Activated B cell treated with CpG ODN at 0.5 μM for 24 hours (primary cell): ENCODE data around the gene GALNT2. TPM values are rescaled to one million over a fixed set of nuclear protein-coding genes. Genes with fewer than 3 reads are reported as not detected.

Experiments
- ATAC-seq: fragments of 200-7000 bp; cut with Tn5 transposase; one replicate; pipeline ENCODE4 v1.10.0; 2021; ENCODE audit warnings: low read depth, mild to moderate bottlenecking, moderate library complexity
- CTCF ChIA-PET: fragments of 350-600 bp; sonication (Branson Sonifier 250); formaldehyde crosslinking; loops from one replicate; lab custom pipeline; 2021; ENCODE audit warnings: antibody characterized with exemption; lab: Charles Lee
- POLR2A ChIA-PET: fragments of 350-600 bp; sonication (Branson Sonifier 250); formaldehyde crosslinking; loops from one replicate; lab custom pipeline; 2021; ENCODE audit warnings: antibody characterized with exemption; lab: Charles Lee
- DNase-seq: peaks from one replicate; pipeline ENCODE4 v3.0.0; 2022
- H3K27ac Mint-ChIP-seq: one replicate; pipeline ENCODE4 v1.8.0; 2020; ENCODE audit warnings: mixed read lengths
- H3K27me3 Mint-ChIP-seq: one replicate; pipeline ENCODE4 v1.8.0; 2021; ENCODE audit warnings: mixed read lengths
- H3K36me3 Mint-ChIP-seq: one replicate; pipeline ENCODE4 v1.8.0; 2021; ENCODE audit warnings: low read depth, mixed read lengths
- H3K4me1 Mint-ChIP-seq: one replicate; pipeline ENCODE4 v1.8.0; 2021; ENCODE audit warnings: mixed read lengths
- H3K4me3 Mint-ChIP-seq: one replicate; pipeline ENCODE4 v1.8.0; 2020; ENCODE audit warnings: mild to moderate bottlenecking, mixed read lengths
- H3K9me3 Mint-ChIP-seq: one replicate; pipeline ENCODE4 v1.8.0; 2020; ENCODE audit warnings: mixed read lengths
- intact Hi-C: fragments of 100-400 bp; cut with micrococcal nuclease; formaldehyde crosslinking; loops from one replicate; pipeline ENCODE4 v1.15.1; 2024
- total RNA-seq: library from RNA; stranded (reverse); gene quantifications from 2 replicates; pipeline ENCODE4 v1.2.3, GENCODE V29; 2022
- TF ChIP-seq, protein P1 (sequence below): fragments of 200-600 bp; IDR thresholded peaks from one replicate; pipeline ENCODE4 v1.8.0; 2022; ENCODE audit warnings: antibody characterized with exemption, mild to moderate bottlenecking

GALNT2 gene
- total RNA-seq, 1 donor from 2014 or later = 108 TPM

DNA sequence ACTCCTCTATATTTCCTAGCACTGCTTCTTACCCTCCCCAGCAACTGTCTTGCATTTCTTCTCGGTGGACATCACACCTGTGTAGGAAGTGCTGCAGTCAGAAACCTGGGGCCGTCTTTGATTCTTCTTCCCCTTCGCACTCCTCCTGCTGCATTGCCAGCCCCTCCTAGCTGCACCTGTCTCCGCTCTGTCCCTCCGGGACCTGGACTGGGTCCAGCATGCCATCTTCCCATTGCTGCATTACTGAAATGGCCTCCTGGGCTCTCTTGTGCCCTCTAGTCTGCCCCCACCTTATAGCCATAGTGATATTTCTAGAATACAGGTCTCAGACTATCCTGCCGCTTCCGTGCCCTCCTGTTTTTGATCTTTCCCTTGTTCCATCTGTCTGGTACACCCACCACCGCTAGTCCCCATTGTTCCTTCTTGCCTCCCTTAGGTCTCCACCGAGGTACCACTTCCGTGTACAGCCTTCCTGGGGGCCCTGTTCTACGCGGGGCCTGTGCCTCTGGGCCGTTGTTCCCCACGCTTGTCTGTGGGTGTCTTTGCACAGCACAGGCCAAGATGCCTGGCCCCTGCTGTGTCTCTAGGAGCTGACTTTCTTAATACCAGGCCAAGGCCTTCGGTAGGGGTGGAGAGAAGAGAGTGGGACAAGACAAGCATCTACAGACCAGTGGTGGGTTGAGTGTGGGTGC is 107.6 kb downstream of the GALNT2 start:
- Mint-ChIP-seq H3K36me3 (peaks cover 24% of the 10 kb centered on the region), H3K27ac (peak overlapping the region; percentile 50), H3K27me3 (no peaks in the 10 kb centered on the region), H3K4me3 (no peak overlapping the region), H3K9me3 (no peaks in the 10 kb centered on the region), H3K4me1 (peaks cover 68% of the 10 kb centered on the region)
- TF ChIP-seq, protein P1, sequence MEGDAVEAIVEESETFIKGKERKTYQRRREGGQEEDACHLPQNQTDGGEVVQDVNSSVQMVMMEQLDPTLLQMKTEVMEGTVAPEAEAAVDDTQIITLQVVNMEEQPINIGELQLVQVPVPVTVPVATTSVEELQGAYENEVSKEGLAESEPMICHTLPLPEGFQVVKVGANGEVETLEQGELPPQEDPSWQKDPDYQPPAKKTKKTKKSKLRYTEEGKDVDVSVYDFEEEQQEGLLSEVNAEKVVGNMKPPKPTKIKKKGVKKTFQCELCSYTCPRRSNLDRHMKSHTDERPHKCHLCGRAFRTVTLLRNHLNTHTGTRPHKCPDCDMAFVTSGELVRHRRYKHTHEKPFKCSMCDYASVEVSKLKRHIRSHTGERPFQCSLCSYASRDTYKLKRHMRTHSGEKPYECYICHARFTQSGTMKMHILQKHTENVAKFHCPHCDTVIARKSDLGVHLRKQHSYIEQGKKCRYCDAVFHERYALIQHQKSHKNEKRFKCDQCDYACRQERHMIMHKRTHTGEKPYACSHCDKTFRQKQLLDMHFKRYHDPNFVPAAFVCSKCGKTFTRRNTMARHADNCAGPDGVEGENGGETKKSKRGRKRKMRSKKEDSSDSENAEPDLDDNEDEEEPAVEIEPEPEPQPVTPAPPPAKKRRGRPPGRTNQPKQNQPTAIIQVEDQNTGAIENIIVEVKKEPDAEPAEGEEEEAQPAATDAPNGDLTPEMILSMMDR = no peak
- ATAC-seq = no peak
- ChIA-PET CTCF (no interaction called here), POLR2A (interaction anchor here (0.6 kb wide), 1 partner anchor 33 kb away, joined by 3 read pairs; no protein-coding TSS in a partner anchor)
- no peak for DNase-seq
- intact Hi-C loops = no loop called here

DNA sequence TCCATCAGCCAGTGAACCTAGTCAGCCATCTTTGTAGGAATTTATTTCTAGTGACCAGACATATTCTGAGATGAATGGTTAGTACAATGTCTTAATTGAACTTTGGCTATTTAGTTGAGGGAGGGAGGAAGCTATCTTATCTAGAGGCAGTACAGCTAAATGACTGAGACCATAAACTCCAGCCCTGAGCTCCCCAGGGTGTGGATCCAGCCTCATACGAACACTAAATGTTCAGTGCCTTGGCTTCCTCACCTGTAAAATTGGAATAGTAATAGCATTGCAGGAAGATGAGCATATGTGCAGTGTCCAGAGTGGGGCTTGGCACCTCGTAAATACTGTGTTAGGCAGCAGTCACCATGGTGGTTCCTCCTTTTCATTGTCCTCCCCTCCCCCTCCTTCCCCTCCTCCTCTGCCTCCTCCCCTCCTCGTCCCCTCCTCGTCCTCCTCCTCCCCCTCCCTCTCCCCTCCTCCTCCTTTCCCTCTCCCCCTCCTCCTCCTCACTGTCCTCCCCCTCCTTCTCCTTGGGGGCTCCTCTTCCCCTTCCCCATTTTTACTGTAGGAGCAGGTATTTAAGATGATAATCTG is 108.2 kb downstream of the GALNT2 start:
- no peaks in the 10 kb centered on the region for H3K9me3 Mint-ChIP-seq
- no peak overlapping the region for H3K4me3 Mint-ChIP-seq
- H3K4me1 Mint-ChIP-seq = peaks cover 62% of the 10 kb centered on the region
- intact Hi-C loops = no loop called here
- DNase-seq (no peak), ATAC-seq (no peak)
- H3K36me3 Mint-ChIP-seq = peaks cover 29% of the 10 kb centered on the region
- POLR2A ChIA-PET = no interaction called here
- peak overlapping the region; percentile 50 for H3K27ac Mint-ChIP-seq
- CTCF ChIA-PET = no interaction called here
- TF ChIP-seq, protein P1 = no peak
- no peaks in the 10 kb centered on the region for H3K27me3 Mint-ChIP-seq

DNA sequence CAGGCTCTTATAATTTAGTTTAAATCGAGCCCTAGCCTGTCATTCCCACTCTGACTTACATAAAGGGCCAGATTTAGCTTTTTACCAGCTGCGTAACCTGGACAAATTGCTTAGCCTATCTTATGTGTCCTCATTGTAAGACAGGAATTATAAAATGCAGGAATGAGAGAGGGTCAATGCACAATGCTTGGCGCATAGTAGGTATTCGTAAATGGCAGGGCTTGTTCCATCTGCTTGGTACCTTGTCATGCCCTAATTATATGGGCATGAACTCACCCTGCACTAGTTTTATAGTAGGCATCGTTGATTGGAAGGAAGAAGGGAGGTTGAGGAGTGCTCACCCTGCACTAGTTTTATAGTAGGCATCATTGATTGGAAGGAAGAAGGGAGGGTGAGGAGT is 108.8 kb downstream of the GALNT2 start:
- no peak overlapping the region for H3K27ac Mint-ChIP-seq
- H3K4me3 Mint-ChIP-seq = no peak overlapping the region
- intact Hi-C loops = no loop called here
- no peaks in the 10 kb centered on the region for H3K27me3 Mint-ChIP-seq
- ATAC-seq (no peak), DNase-seq (no peak)
- ChIA-PET CTCF (interaction anchor here (0.7 to 1.8 kb wide), 2 partner anchors 8 to 223 kb away, joined by 3 to 4 read pairs; no protein-coding TSS in a partner anchor), POLR2A (no interaction called here)
- TF ChIP-seq, protein P1 = no peak
- no peaks in the 10 kb centered on the region for H3K9me3 Mint-ChIP-seq
- H3K4me1 Mint-ChIP-seq = peaks cover 56% of the 10 kb centered on the region
- peaks cover 35% of the 10 kb centered on the region for H3K36me3 Mint-ChIP-seq

DNA sequence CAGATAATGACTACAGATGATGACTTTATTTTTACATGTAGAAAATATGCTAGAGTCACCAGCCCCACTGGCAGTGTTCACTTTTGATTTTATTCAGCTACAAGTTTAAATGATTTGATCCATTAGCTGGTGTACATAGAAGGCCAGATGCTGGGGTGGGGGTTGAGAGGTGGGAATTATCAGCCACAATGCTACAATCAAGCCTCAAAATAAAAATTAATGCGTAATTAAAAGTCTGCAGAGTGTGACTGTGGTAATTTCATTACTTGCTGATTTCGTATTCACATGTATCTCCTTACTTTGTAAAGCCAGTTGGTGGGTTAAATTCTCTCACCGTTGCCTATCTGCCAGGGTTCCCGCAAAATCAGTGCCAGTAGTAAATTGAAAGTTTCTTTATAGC is 109.3 kb downstream of the GALNT2 start:
- Mint-ChIP-seq H3K36me3 (peaks cover 40% of the 10 kb centered on the region), H3K27me3 (no peaks in the 10 kb centered on the region), H3K4me3 (no peak overlapping the region), H3K4me1 (peaks cover 56% of the 10 kb centered on the region), H3K9me3 (no peaks in the 10 kb centered on the region), H3K27ac (no peak overlapping the region)
- CTCF ChIA-PET = interaction anchor here (0.7 to 1.8 kb wide), 2 partner anchors 9 to 224 kb away, joined by 3 to 4 read pairs; no protein-coding TSS in a partner anchor
- POLR2A ChIA-PET = no interaction called here
- intact Hi-C loops = no loop called here
- no peak for ATAC-seq
- TF ChIP-seq, protein P1 = no peak
- no peak for DNase-seq

DNA sequence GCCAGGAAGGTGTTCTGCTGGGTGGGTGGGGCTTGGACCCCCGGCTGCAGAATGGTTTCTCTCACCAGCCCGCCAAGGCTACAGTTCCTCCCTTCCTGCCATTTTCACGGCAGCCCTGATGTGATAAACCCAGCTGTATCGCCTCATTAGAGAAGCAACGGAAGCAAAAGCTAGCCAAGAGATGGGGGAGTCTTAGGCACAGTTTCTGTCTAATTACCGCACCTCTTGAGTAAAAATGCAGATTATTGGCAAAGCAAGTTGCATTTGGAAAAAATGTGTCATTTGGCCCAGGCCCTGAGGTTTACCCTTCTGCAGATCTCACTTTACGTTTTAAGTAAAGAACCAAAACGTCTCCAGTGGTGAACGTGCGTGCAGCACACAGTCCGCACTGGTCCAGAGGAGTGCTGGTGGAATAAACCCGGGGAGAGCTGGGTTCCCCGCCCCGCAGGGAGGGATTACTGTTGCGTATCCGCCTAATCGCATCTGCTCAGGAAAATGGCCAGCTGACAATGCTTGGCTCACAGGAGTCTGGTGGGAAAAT is 109.9 kb downstream of the GALNT2 start:
- Mint-ChIP-seq H3K27ac (peak overlapping the region; percentile 50), H3K36me3 (peaks cover 44% of the 10 kb centered on the region), H3K27me3 (no peaks in the 10 kb centered on the region), H3K4me3 (no peak overlapping the region), H3K4me1 (peaks cover 58% of the 10 kb centered on the region), H3K9me3 (no peaks in the 10 kb centered on the region)
- no peak for DNase-seq
- intact Hi-C loops = no loop called here
- TF ChIP-seq, protein P1 = no peak
- peak; percentile 47 for ATAC-seq
- CTCF ChIA-PET = interaction anchor here (1.8 kb wide), 1 partner anchor 9 kb away, joined by 4 read pairs; no protein-coding TSS in a partner anchor
- POLR2A ChIA-PET = interaction anchor here (0.6 kb wide), 1 partner anchor 10 kb away, joined by 3 read pairs; no protein-coding TSS in a partner anchor
